HepG2 (cell line): ENCODE results near the gene MED22. TPM values are rescaled to one million over a fixed set of nuclear protein-coding genes. Genes with fewer than 3 reads are reported as not detected.
A peak's percentile ranks its signal among the peaks of the same experiment; 100 is the strongest.

Experiments used
- CCAR2 ChIP-seq: fragments of 200-400 bp; formaldehyde crosslinking; optimal IDR thresholded peaks from 2 replicates; pipeline ENCODE3; 2018; ENCODE audit warnings: low read depth, mild to moderate bottlenecking, low read length, moderate library complexity
- CENPX ChIP-seq: sonication (generic); formaldehyde crosslinking; IDR thresholded peaks from 2 replicates; pipeline ENCODE4 v1.9.0; 2021; ENCODE audit warnings: mild to moderate bottlenecking, missing genetic modification reagents, moderate library complexity
- DMAP1 ChIP-seq: IDR thresholded peaks from 2 replicates; pipeline ENCODE4 v1.6.1; 2016
- GTF3A ChIP-seq: sonication (generic); formaldehyde crosslinking; conservative IDR thresholded peaks from 2 replicates; pipeline ENCODE4 v1.4.0; 2020; ENCODE audit warnings: mild to moderate bottlenecking, missing genetic modification reagents
- HNF1B ChIP-seq: sonication (generic); formaldehyde crosslinking; IDR thresholded peaks from 2 replicates; pipeline ENCODE4 v1.5.1; 2020; ENCODE audit warnings: mild to moderate bottlenecking, moderate library complexity, missing genetic modification reagents
- HOMEZ ChIP-seq: IDR thresholded peaks from 2 replicates; pipeline ENCODE4 v1.6.1; 2016; ENCODE audit warnings: low read depth
- HOXA9 ChIP-seq: sonication (generic); formaldehyde crosslinking; IDR thresholded peaks from 2 replicates; pipeline ENCODE4 v1.8.1; 2022; ENCODE audit warnings: missing genetic modification reagents, mild to moderate bottlenecking, moderate library complexity, borderline replicate concordance
- MAFK ChIP-seq, 2 experiments: IDR thresholded peaks in 1 of 2; conservative IDR thresholded peaks in 1 of 2; 2 replicates each; pipeline ENCODE4 v1.6.1; 2011; ENCODE audit warnings: improper control_type of control experiment in 2 of 2, low read length in 2 of 2
- MEF2D ChIP-seq: sonication (generic); formaldehyde crosslinking; IDR thresholded peaks from 2 replicates; pipeline ENCODE4 v1.5.1; 2020; ENCODE audit warnings: mild to moderate bottlenecking, missing genetic modification reagents
- NFYC ChIP-seq: IDR thresholded peaks from 2 replicates; pipeline ENCODE4 v1.6.1; 2016; ENCODE audit warnings: missing genetic modification reagents, missing compliant biosample characterization
- SNAPC2 ChIP-seq: sonication (generic); formaldehyde crosslinking; IDR thresholded peaks from 2 replicates; pipeline ENCODE4 v1.8.1; 2022; ENCODE audit warnings: mild to moderate bottlenecking, missing genetic modification reagents
- SRSF4 ChIP-seq: fragments of 200-400 bp; formaldehyde crosslinking; IDR thresholded peaks from one replicate; pipeline ENCODE4 v1.6.1; 2018; ENCODE audit warnings: mild to moderate bottlenecking, low read depth, low read length, moderate library complexity; ENCODE audit not compliant: poor library complexity, severe bottlenecking
- TMF1 ChIP-seq: sonication (generic); formaldehyde crosslinking; IDR thresholded peaks from 2 replicates; pipeline ENCODE4 v1.8.1; 2022; ENCODE audit warnings: low read depth, missing genetic modification reagents
- TOE1 ChIP-seq: sonication (generic); formaldehyde crosslinking; IDR thresholded peaks from 2 replicates; pipeline ENCODE4 v1.4.0; 2020; ENCODE audit warnings: mild to moderate bottlenecking, missing genetic modification reagents
- ZBTB21 ChIP-seq: sonication (generic); formaldehyde crosslinking; IDR thresholded peaks from 2 replicates; pipeline ENCODE4 v1.4.0; 2020; ENCODE audit warnings: missing genetic modification reagents
- ZBTB43 ChIP-seq: sonication (generic); formaldehyde crosslinking; conservative IDR thresholded peaks from 2 replicates; pipeline ENCODE4 v1.4.0; 2020; ENCODE audit warnings: missing genetic modification reagents
- ZC3H13 ChIP-seq: sonication (generic); formaldehyde crosslinking; IDR thresholded peaks from 2 replicates; pipeline ENCODE4 v1.8.1; 2023; ENCODE audit warnings: mild to moderate bottlenecking, missing genetic modification reagents, moderate library complexity
- ZNF431 ChIP-seq: sonication (generic); formaldehyde crosslinking; IDR thresholded peaks from 2 replicates; pipeline ENCODE4 v1.9.0; 2022; ENCODE audit warnings: missing genetic modification reagents, low read depth, mild to moderate bottlenecking, borderline replicate concordance
- ZNF562 ChIP-seq: sonication (generic); formaldehyde crosslinking; IDR thresholded peaks from 2 replicates; pipeline ENCODE4 v1.8.0; 2022; ENCODE audit warnings: missing genetic modification reagents, borderline replicate concordance
- polyA plus RNA-seq, 8 experiments: library from polyadenylated mRNA; depleted of rRNA in 3 of 8; stranded (reverse) in 7 of 8; unstranded in 1 of 8; fragments of >200 nt; fragmentation: Illumina TruSeq in 4 of 8; extraction: Trizol in 4 of 8; gene quantifications; 2 replicates each; pipeline versions ENCODE4 v1.2.1 to v1.2.3, GENCODE V29; 2011 to 2016; ENCODE audit warnings: low read depth in 4 of 8, missing spikeins in 1 of 8, mixed read lengths in 1 of 8; ENCODE audit not compliant: insufficient read depth in 1 of 8
- total RNA-seq, 5 experiments: library from RNA; depleted of rRNA; stranded (reverse); fragments of >200 nt; fragmentation: Illumina TruSeq; extraction: Trizol; gene quantifications; 2 replicates each; pipeline ENCODE4 v1.2.3, GENCODE V29; 2016; ENCODE audit warnings: low read depth in 1 of 5
- TF ChIP-seq, protein P1 (sequence below): sonication (generic); formaldehyde crosslinking; IDR thresholded peaks from 2 replicates; pipeline ENCODE4 v1.5.1; 2020; ENCODE audit warnings: mild to moderate bottlenecking, missing genetic modification reagents, moderate library complexity

Gene MED22
- total and polyA plus RNA-seq, 2 of the 13 experiments (the other 11 are each of a cell fraction or from before 2014, with no cell fraction given): 15.8 to 22.1 TPM

DNA sequence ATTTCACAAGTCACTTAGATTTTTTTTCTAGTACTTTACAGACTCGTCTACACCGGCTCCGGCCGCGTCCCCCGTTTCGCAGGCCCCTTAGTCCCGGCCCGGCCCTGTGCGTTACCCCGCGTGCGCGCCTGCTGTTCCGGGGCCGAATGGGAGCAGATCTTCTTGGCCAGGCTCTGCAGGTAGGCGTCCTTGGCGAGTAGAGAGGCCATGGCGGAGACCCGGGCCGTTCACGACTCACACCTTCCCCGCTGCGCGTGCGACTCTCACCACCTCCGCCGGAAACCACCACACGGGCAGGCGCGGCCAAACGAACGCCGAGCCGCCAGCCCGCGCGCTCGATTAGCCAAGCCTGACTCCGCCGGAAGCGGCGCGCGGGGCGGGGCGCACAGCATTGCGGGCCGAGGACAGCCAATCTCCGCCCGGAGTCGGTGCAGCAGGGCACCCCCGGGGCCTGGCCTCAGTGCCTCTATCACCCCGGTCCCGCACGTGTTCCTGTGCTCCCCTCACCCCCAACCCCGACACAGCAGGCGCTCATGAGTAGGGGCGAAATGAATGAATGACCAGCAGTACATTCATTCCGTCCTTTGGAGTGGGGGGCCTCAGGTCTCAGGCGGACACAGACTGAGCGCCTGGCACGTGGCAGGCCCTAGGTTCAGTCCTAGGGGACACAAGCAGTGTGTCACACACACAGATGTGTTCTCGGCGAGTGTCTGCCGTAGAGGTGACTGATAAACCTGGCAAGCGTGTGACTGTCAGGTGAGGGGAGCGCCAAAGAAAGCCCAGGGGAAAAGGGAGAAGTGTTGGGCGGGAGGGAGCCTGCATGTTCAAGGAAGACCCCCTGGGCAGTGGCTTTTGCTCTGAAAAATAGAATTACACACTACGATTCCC is 11.8 kb downstream of the MED22 start, which contains the start of gene SURF6 (continued):
- TF ChIP-seq ZNF562 (CRISPR knock-in tag): no peak
- 0 out of 2 replicates have a peak, but pooled peaks have one; percentile 26 for TF ChIP-seq HOXA9 (CRISPR knock-in tag)
- peak; percentile 88; the same call in 1 of the 2 replicates for TF ChIP-seq GTF3A (CRISPR knock-in tag)
- TF ChIP-seq SNAPC2 (CRISPR knock-in tag): peak; percentile 90; the same call in 1 of the 2 replicates
- TF ChIP-seq TOE1 (CRISPR knock-in tag): peak; percentile 53; the same call in 1 of the 2 replicates
- no peak for TF ChIP-seq HOMEZ (CRISPR knock-in tag)
- peak; percentile 32; the same call in 1 of the 2 replicates for TF ChIP-seq ZBTB21
- TF ChIP-seq HNF1B: peak; percentile 93
- TF ChIP-seq MAFK (conservative IDR thresholded peaks at IDR 0.05 in 1 of 2, IDR thresholded peaks at IDR 0.05 in 1 of 2; ENCODE audit: low read length in 2 of 2): peak in 1 of 2 experiments; percentile 55; a peak in 2 of 4 replicates
- TF ChIP-seq DMAP1: peak; percentile 96
- peak; percentile 96 for TF ChIP-seq TMF1 (CRISPR knock-in tag)
- TF ChIP-seq SRSF4: no peak
- peak; percentile 30; the same call in 1 of the 2 replicates for TF ChIP-seq ZNF431
- TF ChIP-seq MEF2D (CRISPR knock-in tag): 0 out of 2 replicates have a peak, but pooled peaks have one; percentile 80
- TF ChIP-seq, protein P1, sequence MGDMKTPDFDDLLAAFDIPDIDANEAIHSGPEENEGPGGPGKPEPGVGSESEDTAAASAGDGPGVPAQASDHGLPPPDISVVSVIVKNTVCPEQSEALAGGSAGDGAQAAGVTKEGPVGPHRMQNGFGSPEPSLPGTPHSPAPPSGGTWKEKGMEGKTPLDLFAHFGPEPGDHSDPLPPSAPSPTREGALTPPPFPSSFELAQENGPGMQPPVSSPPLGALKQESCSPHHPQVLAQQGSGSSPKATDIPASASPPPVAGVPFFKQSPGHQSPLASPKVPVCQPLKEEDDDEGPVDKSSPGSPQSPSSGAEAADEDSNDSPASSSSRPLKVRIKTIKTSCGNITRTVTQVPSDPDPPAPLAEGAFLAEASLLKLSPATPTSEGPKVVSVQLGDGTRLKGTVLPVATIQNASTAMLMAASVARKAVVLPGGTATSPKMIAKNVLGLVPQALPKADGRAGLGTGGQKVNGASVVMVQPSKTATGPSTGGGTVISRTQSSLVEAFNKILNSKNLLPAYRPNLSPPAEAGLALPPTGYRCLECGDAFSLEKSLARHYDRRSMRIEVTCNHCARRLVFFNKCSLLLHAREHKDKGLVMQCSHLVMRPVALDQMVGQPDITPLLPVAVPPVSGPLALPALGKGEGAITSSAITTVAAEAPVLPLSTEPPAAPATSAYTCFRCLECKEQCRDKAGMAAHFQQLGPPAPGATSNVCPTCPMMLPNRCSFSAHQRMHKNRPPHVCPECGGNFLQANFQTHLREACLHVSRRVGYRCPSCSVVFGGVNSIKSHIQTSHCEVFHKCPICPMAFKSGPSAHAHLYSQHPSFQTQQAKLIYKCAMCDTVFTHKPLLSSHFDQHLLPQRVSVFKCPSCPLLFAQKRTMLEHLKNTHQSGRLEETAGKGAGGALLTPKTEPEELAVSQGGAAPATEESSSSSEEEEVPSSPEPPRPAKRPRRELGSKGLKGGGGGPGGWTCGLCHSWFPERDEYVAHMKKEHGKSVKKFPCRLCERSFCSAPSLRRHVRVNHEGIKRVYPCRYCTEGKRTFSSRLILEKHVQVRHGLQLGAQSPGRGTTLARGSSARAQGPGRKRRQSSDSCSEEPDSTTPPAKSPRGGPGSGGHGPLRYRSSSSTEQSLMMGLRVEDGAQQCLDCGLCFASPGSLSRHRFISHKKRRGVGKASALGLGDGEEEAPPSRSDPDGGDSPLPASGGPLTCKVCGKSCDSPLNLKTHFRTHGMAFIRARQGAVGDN (CRISPR knock-in tag): peak; percentile 98
- TF ChIP-seq NFYC: peak; percentile 73
- peak; percentile 95 for TF ChIP-seq ZC3H13 (CRISPR knock-in tag)
- TF ChIP-seq CCAR2: no peak
- peak; percentile 58; the same call in 1 of the 2 replicates for TF ChIP-seq ZBTB43 (CRISPR knock-in tag)
- TF ChIP-seq CENPX (CRISPR knock-in tag): no peak
